Liver (tissue), 9 donors: ENCODE measurements around the gene PDE3B. TPM values are rescaled to one million over a fixed set of nuclear protein-coding genes. Genes with fewer than 3 reads are reported as not detected.

Experiments
- DNase-seq: peaks from one replicate; pipeline ENCODE4 v3.0.0-alpha.2; 2017; ENCODE audit warnings: low spot score
- H3K27ac ChIP-seq, 2 donors: one replicate each; pipeline ENCODE4 v1.7.0; 2013; ENCODE audit warnings: inconsistent platforms in 2 of 2, low read length in 2 of 2, control low read depth in 1 of 2, low read depth in 1 of 2, mild to moderate bottlenecking in 1 of 2
- H3K27me3 ChIP-seq, 4 donors: one replicate each; pipeline versions ENCODE4 v1.6.1 to v1.7.0; 2013; ENCODE audit warnings: low read length in 3 of 4, inconsistent platforms in 1 of 4, mild to moderate bottlenecking in 1 of 4, moderate library complexity in 1 of 4; ENCODE audit not compliant: control insufficient read depth in 4 of 4, insufficient read depth in 4 of 4
- H3K36me3 ChIP-seq, 4 donors: one replicate each; pipeline versions ENCODE4 v1.6.1 to v1.7.0; 2013; ENCODE audit warnings: low read length in 3 of 4, mild to moderate bottlenecking in 3 of 4, low read depth in 1 of 4, moderate library complexity in 1 of 4; ENCODE audit not compliant: control insufficient read depth in 4 of 4, insufficient read depth in 3 of 4
- H3K4me1 ChIP-seq, 4 donors: one replicate each; pipeline versions ENCODE4 v1.6.1 to v1.7.0; 2013; ENCODE audit warnings: low read length in 3 of 4, mild to moderate bottlenecking in 3 of 4, moderate library complexity in 1 of 4; ENCODE audit not compliant: control insufficient read depth in 4 of 4, insufficient read depth in 4 of 4
- H3K4me3 ChIP-seq, 3 donors: one replicate each; pipeline versions ENCODE4 v1.6.1 to v1.7.0; 2013; ENCODE audit warnings: low read length in 3 of 3, control low read depth in 1 of 3, low read depth in 1 of 3, mild to moderate bottlenecking in 1 of 3
- H3K9ac ChIP-seq, 2 donors: one replicate each; pipeline ENCODE4 v1.7.0; 2013; ENCODE audit warnings: low read length in 2 of 2, mild to moderate bottlenecking in 2 of 2, moderate library complexity in 2 of 2, control low read depth in 1 of 2, low read depth in 1 of 2
- H3K9me3 ChIP-seq, 4 donors: one replicate each; pipeline versions ENCODE4 v1.6.1 to v1.7.0; 2013; ENCODE audit warnings: low read length in 3 of 4; ENCODE audit not compliant: control insufficient read depth in 4 of 4
- CTCF ChIP-seq: fragments of 150-350 bp; IDR thresholded peaks from 2 replicates; pipeline ENCODE4 v1.5.1; 2017; ENCODE audit warnings: improper control_type of control experiment, low read depth, low read length; ENCODE audit not compliant: missing input control
- EGR1 ChIP-seq, 2 donors: IDR thresholded peaks; 2 replicates each; pipeline ENCODE4 v1.6.1; 2016 to 2018; ENCODE audit warnings: antibody characterized with exemption in 2 of 2, low read depth in 2 of 2
- FOXA1 ChIP-seq: IDR thresholded peaks from 2 replicates; pipeline ENCODE4 v1.6.1; 2016; ENCODE audit warnings: antibody characterized with exemption
- FOXA2 ChIP-seq: IDR thresholded peaks from 2 replicates; pipeline ENCODE4 v1.6.1; 2016; ENCODE audit warnings: antibody characterized with exemption
- GABPA ChIP-seq, 2 donors: IDR thresholded peaks in 1 of 2; conservative IDR thresholded peaks in 1 of 2; 2 replicates each; pipeline ENCODE4 v1.6.1; 2016; ENCODE audit warnings: antibody characterized with exemption in 2 of 2, mild to moderate bottlenecking in 1 of 2, moderate library complexity in 1 of 2
- HNF4G ChIP-seq: IDR thresholded peaks from 2 replicates; pipeline ENCODE4 v1.6.1; 2016; ENCODE audit warnings: antibody characterized with exemption
- JUND ChIP-seq, 2 donors: IDR thresholded peaks; 2 replicates each; pipeline ENCODE4 v1.6.1; 2016; ENCODE audit warnings: antibody characterized with exemption in 2 of 2
- NR2F2 ChIP-seq: IDR thresholded peaks from 2 replicates; pipeline ENCODE4 v1.6.1; 2016; ENCODE audit warnings: antibody characterized with exemption
- RXRA ChIP-seq, 2 donors: IDR thresholded peaks; 2 replicates each; pipeline ENCODE4 v1.6.1; 2017 to 2018; ENCODE audit warnings: antibody characterized with exemption in 2 of 2, mild to moderate bottlenecking in 1 of 2
- SP1 ChIP-seq: IDR thresholded peaks from 2 replicates; pipeline ENCODE4 v1.6.1; 2018; ENCODE audit warnings: antibody characterized with exemption, mild to moderate bottlenecking
- TAF1 ChIP-seq: conservative IDR thresholded peaks from 2 replicates; pipeline ENCODE4 v1.6.1; 2016; ENCODE audit warnings: antibody characterized with exemption, mild to moderate bottlenecking
- YY1 ChIP-seq: IDR thresholded peaks from 2 replicates; pipeline ENCODE4 v1.6.1; 2016; ENCODE audit warnings: antibody characterized with exemption, mild to moderate bottlenecking
- WGBS: extraction: QIAGEN DNeasy Blood & Tissue Kit; methylation state at CpG from one replicate; pipeline ENCODE4 v1.1.7; 2013; 5-methylcytosine and 5-hydroxymethylcytosine counted together
- polyA plus RNA-seq, 2 donors: library from polyadenylated mRNA; stranded (reverse) in 1 of 2; unstranded in 1 of 2; fragments of 200-250 nt in 1 of 2; fragments of >200 nt in 1 of 2; fragmentation: Nextera tagmentation in 1 of 2; extraction: Ambion mirVana in 1 of 2; gene quantifications; one replicate each; pipeline versions ENCODE4 v1.2.1 to v1.2.3, GENCODE V29; 2013 to 2015
- total RNA-seq, 2 donors: library from RNA; depleted of rRNA; stranded (reverse); fragments of >200 nt; gene quantifications; one replicate each; pipeline ENCODE4 v1.2.3, GENCODE V29; 2014
- TF ChIP-seq, protein P1 (sequence below): IDR thresholded peaks from 2 replicates; pipeline ENCODE4 v1.6.1; 2016; ENCODE audit warnings: antibody characterized with exemption
- TF ChIP-seq, protein P2 (sequence below): IDR thresholded peaks from 2 replicates; pipeline ENCODE4 v1.6.1; 2016; ENCODE audit warnings: antibody characterized with exemption, mild to moderate bottlenecking
- TF ChIP-seq, protein P3 (sequence below): IDR thresholded peaks from 2 replicates; pipeline ENCODE4 v1.6.1; 2016; ENCODE audit warnings: antibody characterized with exemption
- donor health status: healthy.
- donor health status: healthy.
- donor health status: healthy.
- donor health status: healthy.
- donor health status: healthy.

PDE3B gene
- total and polyA plus RNA-seq, 4 donors, result 11.3 to 43.1 (median 21.7) TPM

- no peak for TF ChIP-seq FOXA1
Measured at GRCh38 chr11:14854057-14854456, 210.5 kb downstream of the PDE3B start (continued).

DNA sequence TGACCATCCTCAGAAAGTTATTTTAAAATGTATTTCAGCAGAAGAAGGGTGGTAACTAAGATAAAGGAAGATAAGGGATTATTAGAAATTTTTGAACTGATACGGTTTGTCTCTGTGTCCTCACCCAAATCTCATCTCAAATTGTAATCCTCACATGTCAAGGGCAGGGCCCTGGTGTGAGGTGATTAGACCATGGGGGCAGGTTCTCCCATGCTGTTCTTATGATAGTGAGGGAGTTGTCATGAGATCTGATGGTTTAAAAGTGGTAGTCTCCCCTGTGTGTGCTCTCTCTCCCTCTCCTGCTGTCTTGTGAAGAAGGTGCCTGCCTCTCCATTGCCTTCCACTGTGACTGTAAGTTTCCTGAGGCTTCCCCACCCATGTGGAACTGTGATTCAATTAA lies 212.3 kb downstream of the PDE3B start:
- peaks cover 0 to 4% (median 0%) of the 10 kb centered on the region in 4 donors for H3K4me1 ChIP-seq
- no peak for DNase-seq
- WGBS, result 95% methylated on average over 1 of the region's 1 CpG
- H3K27ac ChIP-seq, result no peak overlapping the region
- H3K36me3 ChIP-seq, result peaks cover 0 to 9% (median 0%) of the 10 kb centered on the region in 4 donors
- H3K4me3 ChIP-seq, result no peak overlapping the region
- H3K9me3 ChIP-seq, result no peaks in the 10 kb centered on the region
- no peak overlapping the region for H3K9ac ChIP-seq
- H3K27me3 ChIP-seq, result no peaks in the 10 kb centered on the region
- TF ChIP-seq, protein P1, sequence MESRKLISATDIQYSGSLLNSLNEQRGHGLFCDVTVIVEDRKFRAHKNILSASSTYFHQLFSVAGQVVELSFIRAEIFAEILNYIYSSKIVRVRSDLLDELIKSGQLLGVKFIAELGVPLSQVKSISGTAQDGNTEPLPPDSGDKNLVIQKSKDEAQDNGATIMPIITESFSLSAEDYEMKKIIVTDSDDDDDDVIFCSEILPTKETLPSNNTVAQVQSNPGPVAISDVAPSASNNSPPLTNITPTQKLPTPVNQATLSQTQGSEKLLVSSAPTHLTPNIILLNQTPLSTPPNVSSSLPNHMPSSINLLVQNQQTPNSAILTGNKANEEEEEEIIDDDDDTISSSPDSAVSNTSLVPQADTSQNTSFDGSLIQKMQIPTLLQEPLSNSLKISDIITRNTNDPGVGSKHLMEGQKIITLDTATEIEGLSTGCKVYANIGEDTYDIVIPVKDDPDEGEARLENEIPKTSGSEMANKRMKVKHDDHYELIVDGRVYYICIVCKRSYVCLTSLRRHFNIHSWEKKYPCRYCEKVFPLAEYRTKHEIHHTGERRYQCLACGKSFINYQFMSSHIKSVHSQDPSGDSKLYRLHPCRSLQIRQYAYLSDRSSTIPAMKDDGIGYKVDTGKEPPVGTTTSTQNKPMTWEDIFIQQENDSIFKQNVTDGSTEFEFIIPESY, result no peak
- TF ChIP-seq, protein P2, sequence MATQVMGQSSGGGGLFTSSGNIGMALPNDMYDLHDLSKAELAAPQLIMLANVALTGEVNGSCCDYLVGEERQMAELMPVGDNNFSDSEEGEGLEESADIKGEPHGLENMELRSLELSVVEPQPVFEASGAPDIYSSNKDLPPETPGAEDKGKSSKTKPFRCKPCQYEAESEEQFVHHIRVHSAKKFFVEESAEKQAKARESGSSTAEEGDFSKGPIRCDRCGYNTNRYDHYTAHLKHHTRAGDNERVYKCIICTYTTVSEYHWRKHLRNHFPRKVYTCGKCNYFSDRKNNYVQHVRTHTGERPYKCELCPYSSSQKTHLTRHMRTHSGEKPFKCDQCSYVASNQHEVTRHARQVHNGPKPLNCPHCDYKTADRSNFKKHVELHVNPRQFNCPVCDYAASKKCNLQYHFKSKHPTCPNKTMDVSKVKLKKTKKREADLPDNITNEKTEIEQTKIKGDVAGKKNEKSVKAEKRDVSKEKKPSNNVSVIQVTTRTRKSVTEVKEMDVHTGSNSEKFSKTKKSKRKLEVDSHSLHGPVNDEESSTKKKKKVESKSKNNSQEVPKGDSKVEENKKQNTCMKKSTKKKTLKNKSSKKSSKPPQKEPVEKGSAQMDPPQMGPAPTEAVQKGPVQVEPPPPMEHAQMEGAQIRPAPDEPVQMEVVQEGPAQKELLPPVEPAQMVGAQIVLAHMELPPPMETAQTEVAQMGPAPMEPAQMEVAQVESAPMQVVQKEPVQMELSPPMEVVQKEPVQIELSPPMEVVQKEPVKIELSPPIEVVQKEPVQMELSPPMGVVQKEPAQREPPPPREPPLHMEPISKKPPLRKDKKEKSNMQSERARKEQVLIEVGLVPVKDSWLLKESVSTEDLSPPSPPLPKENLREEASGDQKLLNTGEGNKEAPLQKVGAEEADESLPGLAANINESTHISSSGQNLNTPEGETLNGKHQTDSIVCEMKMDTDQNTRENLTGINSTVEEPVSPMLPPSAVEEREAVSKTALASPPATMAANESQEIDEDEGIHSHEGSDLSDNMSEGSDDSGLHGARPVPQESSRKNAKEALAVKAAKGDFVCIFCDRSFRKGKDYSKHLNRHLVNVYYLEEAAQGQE, result no peak
- TF ChIP-seq TAF1 (no peak), EGR1 (IDR thresholded peaks at IDR 0.05; ENCODE audit: low read depth in 2 of 2) (no peak), HNF4G (no peak), RXRA (IDR thresholded peaks at IDR 0.05) (no peak), JUND (IDR thresholded peaks at IDR 0.05) (no peak), NR2F2 (no peak), CTCF (no peak)

DNA sequence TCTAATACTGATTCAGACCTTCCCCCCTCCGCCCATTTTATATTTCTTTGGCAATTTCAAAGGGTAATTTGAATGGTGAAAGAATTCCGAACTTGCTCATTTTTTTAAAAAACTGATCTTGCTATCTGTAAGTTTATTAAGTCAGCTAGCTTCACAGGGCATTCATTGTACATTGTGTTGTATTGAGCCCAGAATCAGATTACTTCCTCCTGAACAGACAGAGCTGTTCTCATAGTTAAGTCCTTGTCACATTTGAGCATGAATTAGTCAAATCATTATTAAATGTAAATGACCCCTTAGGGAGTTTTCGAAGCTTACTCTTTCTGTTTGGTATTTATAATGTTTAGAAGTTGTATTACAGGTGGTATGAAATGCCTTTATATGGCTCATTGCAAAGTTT lies 214.0 kb downstream of the PDE3B start:
- Histone ChIP-seq H3K4me3 (no peak overlapping the region), H3K36me3 (peaks cover 0 to 6% (median 0%) of the 10 kb centered on the region in 4 donors), H3K9me3 (no peaks in the 10 kb centered on the region), H3K27me3 (no peaks in the 10 kb centered on the region), H3K9ac (no peak overlapping the region), H3K27ac (no peak overlapping the region), H3K4me1 (peaks cover 2 to 13% (median 7%) of the 10 kb centered on the region in 4 donors)
- TF ChIP-seq, protein P1, result no peak
- TF ChIP-seq FOXA2 (no peak), FOXA1 (no peak), HNF4G (no peak), EGR1 (IDR thresholded peaks at IDR 0.05; ENCODE audit: low read depth in 2 of 2) (no peak), YY1 (no peak), GABPA (IDR thresholded peaks at IDR 0.05 in 1 of 2, conservative IDR thresholded peaks at IDR 0.05 in 1 of 2) (no peak), SP1 (no peak), NR2F2 (no peak), RXRA (IDR thresholded peaks at IDR 0.05) (no peak)
- TF ChIP-seq, protein P3, sequence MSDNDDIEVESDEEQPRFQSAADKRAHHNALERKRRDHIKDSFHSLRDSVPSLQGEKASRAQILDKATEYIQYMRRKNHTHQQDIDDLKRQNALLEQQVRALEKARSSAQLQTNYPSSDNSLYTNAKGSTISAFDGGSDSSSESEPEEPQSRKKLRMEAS, result no peak
- TF ChIP-seq, protein P2, result no peak
- DNase-seq, result no peak
- WGBS, result 95% methylated on average over 3 of the region's 3 CpGs
